HL-60 (cell line): ENCODE results near the gene EML6.

ENCODE experiments used
- DNase-seq, 2 experiments: peaks; one replicate each; pipeline ENCODE4 v3.0.0-alpha.2; 2010 to 2020; ENCODE audit warnings: low read depth in 1 of 2, low spot score in 1 of 2
- H3K27ac ChIP-seq: fragments of 250-450 bp; sonication (Bioruptor Pico); replicated peaks from 2 replicates; pipeline ENCODE4 v1.5.1; 2020; ENCODE audit warnings: mild to moderate bottlenecking, moderate library complexity
- H3K27me3 ChIP-seq: fragments of 250-450 bp; sonication (Bioruptor Pico); 2 replicates; pipeline ENCODE4 v1.5.1; 2021; ENCODE audit warnings: mild to moderate bottlenecking, moderate library complexity; ENCODE audit not compliant: insufficient read depth, poor library complexity, severe bottlenecking
- H3K4me3 ChIP-seq: replicated peaks from 2 replicates; pipeline ENCODE4 v1.5.1; 2011; ENCODE audit warnings: mild to moderate bottlenecking, control low read depth, low read length; ENCODE audit not compliant: insufficient read depth
- GABPA ChIP-seq: IDR thresholded peaks from 2 replicates; pipeline ENCODE4 v1.6.1; 2012; ENCODE audit warnings: low read depth
- POLR2AphosphoS5 ChIP-seq: IDR thresholded peaks from 2 replicates; pipeline ENCODE4 v1.6.1; 2012; ENCODE audit warnings: low read depth
- SPI1 ChIP-seq: IDR thresholded peaks from 2 replicates; pipeline ENCODE4 v1.6.1; 2012; ENCODE audit warnings: low read depth, mild to moderate bottlenecking, borderline replicate concordance
- TF ChIP-seq, protein P1 (sequence below): IDR thresholded peaks from one replicate; pipeline ENCODE4 v1.5.1; 2011; ENCODE audit warnings: low read length, control low read depth, inconsistent platforms; ENCODE audit not compliant: insufficient read depth
- TF ChIP-seq, protein P2 (sequence below): IDR thresholded peaks from 2 replicates; pipeline ENCODE4 v1.6.1; 2012; ENCODE audit warnings: low read depth; ENCODE audit not compliant: insufficient replicate concordance

EML6 gene

DNA sequence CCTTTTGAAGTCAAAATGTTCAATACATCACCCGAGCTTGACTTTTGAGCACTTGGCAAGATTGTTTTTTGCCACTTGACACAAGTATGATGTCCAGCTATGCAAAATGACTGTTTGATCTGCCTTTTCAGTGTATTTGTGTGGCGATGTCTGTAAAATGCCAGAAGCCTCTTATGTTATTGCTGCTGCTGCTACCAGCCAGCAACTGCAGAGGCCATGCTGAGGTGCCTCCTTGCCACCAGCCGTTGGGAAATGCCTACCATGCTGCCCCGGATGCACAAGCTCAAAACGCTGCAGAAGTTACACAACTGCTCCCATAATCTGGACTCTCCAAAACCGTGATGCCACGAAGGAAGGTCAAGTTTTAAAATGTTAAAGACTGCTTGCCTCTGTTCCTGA lies 246.5 kb downstream of the EML6 start:
- no peak for DNase-seq
- TF ChIP-seq POLR2AphosphoS5: 0 out of 2 replicates have a peak, but pooled peaks have one; percentile 46
- TF ChIP-seq, protein P1, sequence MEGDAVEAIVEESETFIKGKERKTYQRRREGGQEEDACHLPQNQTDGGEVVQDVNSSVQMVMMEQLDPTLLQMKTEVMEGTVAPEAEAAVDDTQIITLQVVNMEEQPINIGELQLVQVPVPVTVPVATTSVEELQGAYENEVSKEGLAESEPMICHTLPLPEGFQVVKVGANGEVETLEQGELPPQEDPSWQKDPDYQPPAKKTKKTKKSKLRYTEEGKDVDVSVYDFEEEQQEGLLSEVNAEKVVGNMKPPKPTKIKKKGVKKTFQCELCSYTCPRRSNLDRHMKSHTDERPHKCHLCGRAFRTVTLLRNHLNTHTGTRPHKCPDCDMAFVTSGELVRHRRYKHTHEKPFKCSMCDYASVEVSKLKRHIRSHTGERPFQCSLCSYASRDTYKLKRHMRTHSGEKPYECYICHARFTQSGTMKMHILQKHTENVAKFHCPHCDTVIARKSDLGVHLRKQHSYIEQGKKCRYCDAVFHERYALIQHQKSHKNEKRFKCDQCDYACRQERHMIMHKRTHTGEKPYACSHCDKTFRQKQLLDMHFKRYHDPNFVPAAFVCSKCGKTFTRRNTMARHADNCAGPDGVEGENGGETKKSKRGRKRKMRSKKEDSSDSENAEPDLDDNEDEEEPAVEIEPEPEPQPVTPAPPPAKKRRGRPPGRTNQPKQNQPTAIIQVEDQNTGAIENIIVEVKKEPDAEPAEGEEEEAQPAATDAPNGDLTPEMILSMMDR: no peak
- Histone ChIP-seq H3K27me3 (no peaks in the 10 kb centered on the region), H3K4me3 (no peak overlapping the region), H3K27ac (no peak overlapping the region)

DNA sequence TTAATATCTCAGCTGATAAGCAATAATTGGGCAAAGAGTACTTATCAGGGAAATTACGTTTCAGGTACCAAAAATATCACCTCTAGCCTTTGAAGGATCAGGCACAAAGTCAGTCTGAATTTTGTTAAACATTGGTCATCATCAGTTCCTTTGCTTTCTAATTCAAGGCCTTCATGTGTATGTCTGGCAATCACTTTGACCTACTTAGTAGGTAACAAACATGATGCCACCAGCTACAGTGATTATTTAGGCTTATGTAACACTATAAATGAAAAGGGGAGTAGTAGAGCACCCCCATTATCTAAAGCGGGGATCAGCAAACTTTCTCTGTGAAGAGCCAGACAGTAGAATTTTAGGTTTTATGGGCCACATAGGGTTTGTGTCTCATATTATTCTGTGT lies 251.7 kb downstream of the EML6 start:
- TF ChIP-seq, protein P2, sequence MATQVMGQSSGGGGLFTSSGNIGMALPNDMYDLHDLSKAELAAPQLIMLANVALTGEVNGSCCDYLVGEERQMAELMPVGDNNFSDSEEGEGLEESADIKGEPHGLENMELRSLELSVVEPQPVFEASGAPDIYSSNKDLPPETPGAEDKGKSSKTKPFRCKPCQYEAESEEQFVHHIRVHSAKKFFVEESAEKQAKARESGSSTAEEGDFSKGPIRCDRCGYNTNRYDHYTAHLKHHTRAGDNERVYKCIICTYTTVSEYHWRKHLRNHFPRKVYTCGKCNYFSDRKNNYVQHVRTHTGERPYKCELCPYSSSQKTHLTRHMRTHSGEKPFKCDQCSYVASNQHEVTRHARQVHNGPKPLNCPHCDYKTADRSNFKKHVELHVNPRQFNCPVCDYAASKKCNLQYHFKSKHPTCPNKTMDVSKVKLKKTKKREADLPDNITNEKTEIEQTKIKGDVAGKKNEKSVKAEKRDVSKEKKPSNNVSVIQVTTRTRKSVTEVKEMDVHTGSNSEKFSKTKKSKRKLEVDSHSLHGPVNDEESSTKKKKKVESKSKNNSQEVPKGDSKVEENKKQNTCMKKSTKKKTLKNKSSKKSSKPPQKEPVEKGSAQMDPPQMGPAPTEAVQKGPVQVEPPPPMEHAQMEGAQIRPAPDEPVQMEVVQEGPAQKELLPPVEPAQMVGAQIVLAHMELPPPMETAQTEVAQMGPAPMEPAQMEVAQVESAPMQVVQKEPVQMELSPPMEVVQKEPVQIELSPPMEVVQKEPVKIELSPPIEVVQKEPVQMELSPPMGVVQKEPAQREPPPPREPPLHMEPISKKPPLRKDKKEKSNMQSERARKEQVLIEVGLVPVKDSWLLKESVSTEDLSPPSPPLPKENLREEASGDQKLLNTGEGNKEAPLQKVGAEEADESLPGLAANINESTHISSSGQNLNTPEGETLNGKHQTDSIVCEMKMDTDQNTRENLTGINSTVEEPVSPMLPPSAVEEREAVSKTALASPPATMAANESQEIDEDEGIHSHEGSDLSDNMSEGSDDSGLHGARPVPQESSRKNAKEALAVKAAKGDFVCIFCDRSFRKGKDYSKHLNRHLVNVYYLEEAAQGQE: no peak
- TF ChIP-seq GABPA: no peak
- no peak for TF ChIP-seq SPI1
- TF ChIP-seq, protein P1: no peak
- TF ChIP-seq POLR2AphosphoS5: no peak
- Histone ChIP-seq H3K27ac (no peak overlapping the region), H3K4me3 (no peak overlapping the region), H3K27me3 (no peaks in the 10 kb centered on the region)
- no peak for DNase-seq

DNA sequence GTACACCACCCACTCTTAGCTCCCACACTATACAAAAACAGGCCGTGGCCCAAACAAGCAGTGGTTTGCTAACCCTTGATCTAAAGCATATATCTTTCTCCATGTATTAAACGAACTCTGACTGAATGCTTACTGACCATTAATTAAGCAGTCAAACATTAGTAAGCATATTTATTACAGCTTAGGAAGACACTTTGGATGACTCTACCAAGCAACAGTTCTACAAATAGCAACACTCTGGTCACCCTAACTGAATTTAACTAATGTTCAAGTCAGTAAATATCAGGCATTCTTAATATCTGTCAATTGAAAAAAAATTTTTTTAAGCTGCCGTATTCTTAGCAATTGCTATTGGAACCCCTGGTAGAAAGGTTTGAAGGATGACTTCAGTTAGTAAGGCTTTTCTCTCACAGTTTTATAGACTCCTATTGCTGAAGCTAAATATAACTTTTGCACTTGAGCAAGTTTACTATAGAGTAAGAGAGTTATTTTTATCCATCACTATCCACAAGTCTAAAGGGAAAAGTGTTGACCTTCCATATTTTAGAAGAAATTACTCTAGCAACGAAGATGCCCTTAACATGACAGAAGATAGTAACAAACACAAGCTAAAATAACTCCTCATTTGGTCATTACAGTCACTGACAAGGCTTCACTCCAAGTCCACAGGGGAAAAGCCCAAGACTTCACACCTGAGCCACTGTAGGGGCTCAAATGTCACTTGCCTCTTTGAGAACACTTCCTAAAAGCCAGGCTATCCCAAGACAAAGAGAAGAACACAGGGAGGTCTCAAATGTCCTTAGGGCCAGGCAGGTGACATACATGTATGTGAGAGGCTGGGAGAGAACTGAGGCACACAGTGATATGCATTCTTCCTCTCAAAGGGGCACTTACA lies 252.4 kb downstream of the EML6 start:
- TF ChIP-seq, protein P2: no peak
- TF ChIP-seq POLR2AphosphoS5 (no peak), SPI1 (no peak), GABPA (no peak)
- TF ChIP-seq, protein P1: no peak
- H3K4me3 ChIP-seq: no peak overlapping the region
- H3K27ac ChIP-seq: no peak overlapping the region
- H3K27me3 ChIP-seq: no peaks in the 10 kb centered on the region
- DNase-seq: no peak

DNA sequence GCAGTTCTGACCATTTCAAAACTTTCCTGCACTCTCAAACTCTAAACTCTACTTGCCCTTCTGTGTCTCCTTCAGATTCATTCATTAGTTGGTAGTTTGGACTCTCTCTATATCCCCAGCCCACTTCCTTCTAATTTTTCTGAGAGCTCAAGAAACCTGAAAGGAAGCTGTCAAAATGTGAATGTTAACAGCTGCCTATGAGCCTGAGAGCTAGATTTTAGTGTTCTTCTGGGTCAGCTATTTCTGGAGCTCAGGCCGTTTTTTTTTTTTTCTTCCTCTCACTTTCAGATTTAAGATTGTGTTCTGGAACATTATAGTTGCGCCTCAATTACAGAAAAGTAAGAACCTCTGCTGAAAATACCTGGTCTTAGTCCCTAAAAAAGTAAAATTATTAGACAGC lies 253.7 kb downstream of the EML6 start:
- Histone ChIP-seq H3K27me3 (no peaks in the 10 kb centered on the region), H3K4me3 (no peak overlapping the region), H3K27ac (no peak overlapping the region)
- TF ChIP-seq, protein P2: no peak
- TF ChIP-seq SPI1 (no peak), POLR2AphosphoS5 (no peak), GABPA (no peak)
- TF ChIP-seq, protein P1: no peak
- DNase-seq: no peak
